ENCODE data around the gene PCAT6. TPM values are rescaled to one million over a fixed set of nuclear protein-coding genes. Genes with fewer than 3 reads are reported as not detected.
"Not testable (repeated sequence)": the region's sequence is repeated elsewhere in the genome, so short reads cannot be mapped to it uniquely, and the experiment has no call there.

PCAT6 gene
- total RNA-seq, result 1 to 10 TPM; 1.9 to 2.7 TPM

GRCh38 chr1:202810615-202811295, at the start of gene PCAT6:
Gene PCAT6 (plus strand): TSS chr1:202810954.
- peak; percentile 91 for DNase-seq
- Mint-ChIP-seq H3K4me1 (peaks cover 42% of the 10 kb centered on the region), H3K36me3 (ENCODE audit: low read depth) (peaks cover 7% of the 10 kb centered on the region), H3K4me3 (peak within 1 kb of the TSS; percentile 98), H3K27me3 (peaks cover 27% of the 10 kb centered on the region), H3K27ac (peak within 1 kb of the TSS; percentile 74), H3K9me3 (no peaks in the 10 kb centered on the region)
- CTCF ChIA-PET, result interaction anchor here (0.8 to 1.2 kb wide), 2 partner anchors 10 to 43 kb away, joined by 3 read pairs; no protein-coding TSS in a partner anchor
- POLR2A ChIA-PET, result interaction anchor here (0.6 to 3.6 kb wide), 3 partner anchors 13 to 78 kb away, joined by 3 to 20 read pairs (median 4); no protein-coding TSS in a partner anchor

- Mint-ChIP-seq H3K9me3 (no peaks in the 10 kb centered on the region), H3K27me3 (no peaks in the 10 kb centered on the region), H3K36me3 (ENCODE audit: low read depth) (peaks cover 56% of the 10 kb centered on the region), H3K4me1 (no peaks in the 10 kb centered on the region), H3K27ac (no peak overlapping the region), H3K4me3 (no peak overlapping the region)
- CTCF ChIA-PET, result interaction anchor here (1.0 kb wide), 1 partner anchor 101 kb away, joined by 4 read pairs; no protein-coding TSS in a partner anchor
- POLR2A ChIA-PET, result no interaction called here
- DNase-seq, result no peak
These were observed 48.7 kb upstream of the PCAT6 start for GRCh38 chr1:202762019-202762418.

DNA sequence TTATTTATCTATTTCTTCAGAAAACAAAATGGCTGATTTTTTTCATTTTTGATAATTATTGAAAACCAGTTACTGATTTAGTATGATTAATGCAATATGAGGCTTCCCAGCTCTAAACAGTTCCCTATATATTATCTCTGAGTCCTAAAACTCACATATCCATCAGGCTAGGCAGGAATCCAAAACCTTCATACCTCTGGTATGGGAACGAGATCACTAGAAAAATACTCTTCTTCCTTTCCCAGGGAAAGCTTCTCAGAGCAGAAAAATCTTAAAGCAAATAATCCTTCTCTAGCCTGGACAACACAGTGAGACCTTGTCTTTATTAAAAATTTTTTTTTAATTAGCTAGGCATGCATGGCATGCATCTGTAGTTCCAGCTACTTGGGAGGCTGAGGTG, 45.0 kb upstream of the PCAT6 start:
- H3K27me3 Mint-ChIP-seq, result no peaks in the 10 kb centered on the region
- peaks cover 53% of the 10 kb centered on the region for H3K36me3 Mint-ChIP-seq (ENCODE audit: low read depth)
- no peak overlapping the region for H3K4me3 Mint-ChIP-seq
- H3K27ac Mint-ChIP-seq, result no peak overlapping the region
- POLR2A ChIA-PET, result no interaction called here
- no peaks in the 10 kb centered on the region for H3K4me1 Mint-ChIP-seq
- CTCF ChIA-PET, result interaction anchor here (0.6 kb wide), 1 partner anchor 109 kb away, joined by 4 read pairs; no protein-coding TSS in a partner anchor
- H3K9me3 Mint-ChIP-seq, result no peaks in the 10 kb centered on the region
- no peak for DNase-seq

GRCh38 chr1:202770135-202770534, 40.6 kb upstream of the PCAT6 start:
- Mint-ChIP-seq H3K27me3 (no peaks in the 10 kb centered on the region), H3K27ac (no peak overlapping the region), H3K4me3 (no peak overlapping the region), H3K9me3 (no peaks in the 10 kb centered on the region), H3K36me3 (ENCODE audit: low read depth) (peaks cover 48% of the 10 kb centered on the region), H3K4me1 (no peaks in the 10 kb centered on the region)
- ChIA-PET CTCF (no interaction called here), POLR2A (no interaction called here)
- no peak for DNase-seq

GRCh38 chr1:202781180-202781579, 29.6 kb upstream of the PCAT6 start:
- ChIA-PET CTCF (interaction anchor here (0.7 to 1.3 kb wide), 3 partner anchors 10 to 34 kb away, joined by 3 to 4 read pairs (median 3); no protein-coding TSS in a partner anchor), POLR2A (interaction anchor here (1.0 to 1.1 kb wide), 2 partner anchors 15 to 108 kb away, joined by 3 read pairs; partner anchors contain the start of gene RABIF)
- Mint-ChIP-seq H3K36me3 (ENCODE audit: low read depth) (peaks cover 8% of the 10 kb centered on the region), H3K27ac (no peak overlapping the region), H3K27me3 (no peaks in the 10 kb centered on the region), H3K9me3 (no peaks in the 10 kb centered on the region), H3K4me3 (no peak overlapping the region), H3K4me1 (no peaks in the 10 kb centered on the region)
- no peak for DNase-seq

DNA sequence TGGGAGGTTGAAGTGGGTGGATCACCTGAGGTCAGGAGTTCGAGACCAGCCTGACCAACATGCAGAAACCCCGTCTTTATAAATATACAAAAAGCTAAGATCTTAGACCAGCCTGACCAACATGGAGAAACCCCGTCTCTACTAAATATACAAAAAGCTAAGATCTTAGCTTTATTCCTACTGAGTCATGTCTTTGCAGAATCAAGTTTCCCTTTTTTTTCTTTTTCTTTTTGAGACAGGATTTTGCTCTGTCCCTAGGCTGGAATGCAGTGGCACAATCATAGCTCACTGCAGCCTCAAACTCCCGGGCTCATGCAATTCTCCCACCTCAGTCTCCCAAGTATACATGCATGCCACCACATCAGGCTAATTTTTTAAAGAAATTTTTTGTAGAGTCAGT, 23.9 kb upstream of the PCAT6 start:
- CTCF ChIA-PET, result interaction anchor here (1.1 kb wide), 1 partner anchor 34 kb away, joined by 3 read pairs; no protein-coding TSS in a partner anchor
- Mint-ChIP-seq H3K27me3 (no peaks in the 10 kb centered on the region), H3K4me1 (peaks cover 5% of the 10 kb centered on the region), H3K4me3 (no peak overlapping the region), H3K36me3 (ENCODE audit: low read depth) (peaks cover 6% of the 10 kb centered on the region), H3K27ac (no peak overlapping the region), H3K9me3 (no peaks in the 10 kb centered on the region)
- POLR2A ChIA-PET, result no interaction called here
- DNase-seq, result no peak

DNA sequence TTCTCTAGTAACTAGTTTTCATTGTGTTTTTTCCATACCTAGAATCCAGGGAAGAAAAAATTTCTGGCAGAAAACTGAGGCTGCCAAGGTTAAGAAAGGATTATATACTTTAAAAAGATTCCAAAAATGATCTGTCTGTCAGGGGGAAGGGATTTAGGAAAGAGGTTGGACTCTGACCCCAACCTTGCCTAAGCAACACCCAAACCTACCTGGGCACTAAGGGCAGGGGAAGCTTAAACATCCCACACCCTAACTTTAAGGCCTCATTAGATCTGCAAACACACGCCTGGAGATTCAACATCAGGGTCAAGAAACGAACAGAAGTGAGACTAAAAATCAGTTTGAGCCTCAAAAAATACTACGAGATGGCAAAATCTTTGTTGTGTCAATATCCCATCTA, 22.0 kb upstream of the PCAT6 start:
- CTCF ChIA-PET, result no interaction called here

DNA sequence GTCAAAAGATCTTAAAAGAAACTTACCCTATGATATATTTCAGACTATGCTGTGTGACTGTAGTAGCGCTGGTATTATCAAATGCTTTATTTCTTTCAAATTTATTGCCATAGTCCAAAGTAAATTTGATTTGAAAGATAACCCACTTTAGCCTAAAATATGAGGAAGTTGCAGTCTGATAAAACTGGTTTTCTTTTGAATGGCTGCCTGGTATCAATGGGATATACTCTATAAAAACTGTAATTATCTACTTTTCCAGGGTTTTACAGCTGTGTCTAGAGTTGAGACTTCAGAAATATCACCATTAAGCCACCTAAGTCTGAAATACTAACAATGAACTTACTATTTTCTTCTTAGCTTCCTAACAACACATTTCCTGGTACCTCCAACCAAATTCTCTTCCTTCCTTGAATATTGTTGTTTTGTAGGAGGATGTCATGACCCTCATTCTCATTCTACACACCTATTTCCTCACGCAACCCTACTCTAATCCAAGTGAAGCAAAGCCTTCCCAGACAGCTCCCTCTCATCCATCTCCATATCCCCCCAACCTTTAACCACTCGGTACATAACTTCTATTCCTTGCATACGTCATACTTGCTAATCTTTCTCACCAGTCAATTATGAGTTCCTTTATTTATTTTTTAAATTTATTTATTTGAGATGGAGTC, 19.5 kb upstream of the PCAT6 start:
- DNase-seq, result no peak
- Mint-ChIP-seq H3K4me1 (peaks cover 12% of the 10 kb centered on the region), H3K4me3 (no peak overlapping the region), H3K9me3 (no peaks in the 10 kb centered on the region), H3K27me3 (no peaks in the 10 kb centered on the region), H3K27ac (no peak overlapping the region), H3K36me3 (ENCODE audit: low read depth) (peaks cover 6% of the 10 kb centered on the region)
- ChIA-PET POLR2A (no interaction called here), CTCF (interaction anchor here (0.7 to 1.3 kb wide), 3 partner anchors 9 to 72 kb away, joined by 3 to 4 read pairs (median 4); no protein-coding TSS in a partner anchor)

More for the DNA sequence above, 22.0 kb upstream of the PCAT6 start:
- POLR2A ChIA-PET, result no interaction called here
- Mint-ChIP-seq H3K9me3 (no peaks in the 10 kb centered on the region), H3K27me3 (no peaks in the 10 kb centered on the region), H3K27ac (no peak overlapping the region), H3K4me3 (no peak overlapping the region), H3K4me1 (peaks cover 5% of the 10 kb centered on the region), H3K36me3 (ENCODE audit: low read depth) (peaks cover 6% of the 10 kb centered on the region)
- no peak for DNase-seq

DNA sequence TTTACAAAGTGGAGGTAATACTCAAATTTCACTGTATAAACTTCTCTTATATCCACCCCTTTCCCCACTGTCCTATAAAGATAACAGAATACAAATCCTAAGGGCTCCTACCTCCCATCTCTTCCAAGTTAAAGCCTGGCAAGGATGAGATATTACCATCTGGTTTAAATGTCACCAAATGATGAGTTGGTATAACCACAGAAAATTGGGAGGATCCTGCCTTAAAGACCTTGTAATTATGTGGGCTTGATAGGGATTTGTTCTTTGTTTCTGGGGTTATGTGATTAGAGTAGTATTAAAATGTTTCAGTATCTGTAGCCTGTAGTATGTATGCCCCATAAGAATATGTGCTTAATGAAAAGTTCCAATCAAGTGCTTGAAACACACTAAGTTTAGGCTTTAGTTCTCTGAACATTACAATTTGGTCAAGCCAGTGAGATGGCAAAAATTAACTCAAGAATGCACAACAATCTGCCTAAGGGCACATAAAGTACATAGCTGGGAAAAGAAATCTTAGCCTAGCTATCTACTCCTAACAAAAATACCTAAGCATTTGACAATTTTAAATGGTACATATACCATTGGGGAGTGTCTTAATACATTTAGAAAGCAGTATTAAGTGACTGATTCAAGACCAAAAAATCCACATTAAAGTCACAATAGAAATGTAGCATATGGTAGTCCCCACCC, 16.6 kb upstream of the PCAT6 start:
- DNase-seq, result no peak
- CTCF ChIA-PET, result no interaction called here
- no peak overlapping the region for H3K4me3 Mint-ChIP-seq
- H3K27ac Mint-ChIP-seq, result no peak overlapping the region
- H3K36me3 Mint-ChIP-seq (ENCODE audit: low read depth), result peaks cover 2% of the 10 kb centered on the region
- H3K27me3 Mint-ChIP-seq, result no peaks in the 10 kb centered on the region
- peaks cover 21% of the 10 kb centered on the region for H3K4me1 Mint-ChIP-seq
- POLR2A ChIA-PET, result no interaction called here
- H3K9me3 Mint-ChIP-seq, result no peaks in the 10 kb centered on the region

DNA sequence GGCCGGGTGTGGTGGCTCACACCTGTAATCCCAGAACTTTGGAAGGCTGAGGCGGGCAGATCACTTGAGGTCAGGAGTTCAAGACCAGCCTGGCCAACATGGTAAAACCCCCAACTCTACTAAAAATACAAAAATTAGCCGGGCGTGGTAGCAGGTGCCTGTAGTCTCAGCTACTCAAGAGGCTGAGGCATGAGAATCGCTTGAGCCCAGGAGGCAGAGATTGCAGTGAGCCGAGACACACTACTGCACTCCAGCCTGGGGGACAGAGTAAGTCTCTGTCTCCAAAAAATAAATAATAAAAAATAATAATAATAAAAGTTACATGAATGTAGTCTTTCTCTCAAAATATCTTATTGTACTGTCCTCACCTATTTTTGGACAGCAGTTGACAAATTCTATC, 15.8 kb upstream of the PCAT6 start:
- H3K36me3 Mint-ChIP-seq (ENCODE audit: low read depth); POLR2A ChIA-PET; H3K4me3 Mint-ChIP-seq; DNase-seq; H3K27ac Mint-ChIP-seq; H3K27me3 Mint-ChIP-seq; CTCF ChIA-PET; H3K9me3 Mint-ChIP-seq: not testable (repeated sequence)
- H3K4me1 Mint-ChIP-seq, result peaks cover 21% of the 10 kb centered on the region

GRCh38 chr1:202796670-202797069, 14.1 kb upstream of the PCAT6 start:
- DNase-seq, result no peak
- Mint-ChIP-seq H3K36me3 (ENCODE audit: low read depth) (peaks cover 10% of the 10 kb centered on the region), H3K27ac (no peak overlapping the region), H3K4me3 (no peak overlapping the region), H3K27me3 (no peaks in the 10 kb centered on the region), H3K9me3 (no peaks in the 10 kb centered on the region), H3K4me1 (peaks cover 25% of the 10 kb centered on the region)
- ChIA-PET POLR2A (interaction anchor here (0.7 to 1.0 kb wide), 2 partner anchors 9 to 16 kb away, joined by 3 read pairs; no protein-coding TSS in a partner anchor), CTCF (no interaction called here)

DNA sequence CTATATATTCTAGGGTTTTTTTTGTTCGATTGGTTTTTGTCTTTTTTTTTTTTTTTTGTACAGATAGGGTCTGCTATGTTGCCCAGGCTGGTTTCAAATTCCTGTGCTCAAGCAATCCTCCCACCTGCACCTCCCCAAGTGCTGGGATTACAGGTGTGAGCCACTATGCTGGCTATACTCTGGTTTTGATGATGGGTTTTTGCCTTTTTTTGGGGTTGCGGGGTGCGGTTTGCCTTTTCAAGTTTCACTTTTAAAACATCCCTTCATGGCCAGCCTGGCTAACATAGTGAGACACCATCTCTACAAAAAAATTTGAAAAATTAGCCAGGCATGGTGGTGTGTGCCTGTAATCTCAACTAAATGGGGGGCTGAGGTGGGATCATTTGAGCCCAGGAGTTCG, 12.5 kb upstream of the PCAT6 start:
- CTCF ChIA-PET, result interaction anchor here (0.7 kb wide), 1 partner anchor 1734 kb away, joined by 3 read pairs; no protein-coding TSS in a partner anchor
- H3K4me3 Mint-ChIP-seq, result no peak overlapping the region
- peak; percentile 29 for DNase-seq
- no peak overlapping the region for H3K27ac Mint-ChIP-seq
- H3K9me3 Mint-ChIP-seq, result no peaks in the 10 kb centered on the region
- H3K4me1 Mint-ChIP-seq, result peaks cover 38% of the 10 kb centered on the region
- H3K27me3 Mint-ChIP-seq, result no peaks in the 10 kb centered on the region
- POLR2A ChIA-PET, result interaction anchor here (0.8 to 1.4 kb wide), 2 partner anchors 10 to 12 kb away, joined by 3 to 4 read pairs; partner anchors contain the start of gene KDM5B
- peaks cover 14% of the 10 kb centered on the region for H3K36me3 Mint-ChIP-seq (ENCODE audit: low read depth)

Data from activated CD4-positive, alpha-beta memory T cell treated with anti-CD3 and anti-CD28 coated beads, Interleukin-2, amount 10 ng/mL, durations not matched to agents 7 days and 5 days (primary cell).